Measurements from ENCODE around the gene PLAAT2. TPM values are rescaled to one million over a fixed set of nuclear protein-coding genes. Genes with fewer than 3 reads are reported as not detected.

PLAAT2 gene
- total and polyA plus RNA-seq, 3 donors from 2014 or later: 0.43 to 1.2 (median 0.66) TPM

GRCh38 chr11:63505857-63506528, 57.2 kb downstream of the PLAAT2 start, which contains the start of gene LGALS12:
TSS of gene LGALS12 (plus strand) at chr11:63506084. CDS start at chr11:63506459, 375 bp downstream.
- Histone ChIP-seq H3K9me3 (no peaks in the 10 kb centered on the region), H3K27me3 (no peaks in the 10 kb centered on the region), H3K4me1 (peaks cover 15% of the 10 kb centered on the region), H3K36me3 (ENCODE audit: low read depth, missing control alignments) (no peaks in the 10 kb centered on the region), H3K4me3 (no peak within 1 kb of the TSS), H3K27ac (no peak within 1 kb of the TSS)
- whole genome bisulfite sequencing, 2 donors: 72 to 82% methylated on average over 8 to 15 of the region's 15 CpGs
- intact Hi-C loops (cut with DNase I; ENCODE audit: low total_unique reads): no loop called here
- TF ChIP-seq POLR2A (IDR thresholded peaks at IDR 0.05): no peak
- no peak for TF ChIP-seq CTCF (IDR thresholded peaks at IDR 0.05)
- DNase-seq: no peak

- Histone ChIP-seq H3K4me3 (no peak overlapping the region), H3K9me3 (no peaks in the 10 kb centered on the region), H3K4me1 (peaks cover 8% of the 10 kb centered on the region), H3K27ac (no peak overlapping the region), H3K27me3 (no peaks in the 10 kb centered on the region), H3K36me3 (ENCODE audit: low read depth, missing control alignments) (no peaks in the 10 kb centered on the region)
- DNase-seq: no peak
- WGBS, 2 donors: 64 to 74% methylated on average over 4 of the region's 4 CpGs
- intact Hi-C loops (cut with DNase I; ENCODE audit: low total_unique reads): no loop called here
- TF ChIP-seq CTCF (IDR thresholded peaks at IDR 0.05): no peak
- no peak for TF ChIP-seq POLR2A (IDR thresholded peaks at IDR 0.05)
These were observed 58.1 kb downstream of the PLAAT2 start for GRCh38 chr11:63504933-63505586.

GRCh38 chr11:63504054-63504453, 59.1 kb downstream of the PLAAT2 start:
- WGBS, 2 donors: 90 to 92% methylated on average over 1 of the region's 1 CpG
- Histone ChIP-seq H3K4me1 (peaks cover 8% of the 10 kb centered on the region), H3K27me3 (no peaks in the 10 kb centered on the region), H3K4me3 (no peak overlapping the region), H3K36me3 (ENCODE audit: low read depth, missing control alignments) (no peaks in the 10 kb centered on the region), H3K9me3 (no peaks in the 10 kb centered on the region), H3K27ac (no peak overlapping the region)
- DNase-seq: no peak
- intact Hi-C loops (cut with DNase I; ENCODE audit: low total_unique reads): no loop called here
- TF ChIP-seq POLR2A (IDR thresholded peaks at IDR 0.05) (no peak), CTCF (IDR thresholded peaks at IDR 0.05) (no peak)

GRCh38 chr11:63503492-63503891, 59.7 kb downstream of the PLAAT2 start:
- no peaks in the 10 kb centered on the region for H3K27me3 ChIP-seq
- no peaks in the 10 kb centered on the region for H3K36me3 ChIP-seq (ENCODE audit: low read depth, missing control alignments)
- 72 to 85% methylated on average over 6 of the region's 6 CpGs for WGBS, 2 donors
- no peak overlapping the region for H3K27ac ChIP-seq
- no peak for DNase-seq
- peaks cover 8% of the 10 kb centered on the region for H3K4me1 ChIP-seq
- intact Hi-C loops (cut with DNase I; ENCODE audit: low total_unique reads): no loop called here
- H3K9me3 ChIP-seq: no peaks in the 10 kb centered on the region
- H3K4me3 ChIP-seq: no peak overlapping the region
- TF ChIP-seq POLR2A (IDR thresholded peaks at IDR 0.05) (no peak), CTCF (IDR thresholded peaks at IDR 0.05) (no peak)

Other genes starting within 250 kb of the PLAAT2 start
- not detected for gene SLC22A9, start 193.6 kb downstream of the PLAAT2 start, total RNA-seq
- gene SLC22A9, start 193.6 kb downstream of the PLAAT2 start, polyA plus RNA-seq (ENCODE audit: insufficient read depth, low read depth, low replicate concordance): not detected
- gene PLAAT5, start 72.2 kb downstream of the PLAAT2 start, total RNA-seq: 10 to 100 TPM; 60.6 to 92.8 TPM
- gene PLAAT5, start 72.2 kb downstream of the PLAAT2 start, polyA plus RNA-seq (ENCODE audit: insufficient read depth, low read depth, low replicate concordance): 148 TPM
- gene LGALS12, start 57.3 kb downstream of the PLAAT2 start, total RNA-seq: under 1 TPM in 1 of 2 donors, not detected in 1; 0.37 TPM
- gene LGALS12, start 57.3 kb downstream of the PLAAT2 start, polyA plus RNA-seq (ENCODE audit: insufficient read depth, low read depth, low replicate concordance): not detected
- gene PLAAT4, start 26.6 kb downstream of the PLAAT2 start, total RNA-seq: 10 to 100 TPM in 1 of 2 donors, 1 to 10 TPM in 1; 9.8 to 14.2 TPM
- gene PLAAT4, start 26.6 kb downstream of the PLAAT2 start, polyA plus RNA-seq (ENCODE audit: insufficient read depth, low read depth, low replicate concordance): 35.0 TPM
- gene PLAAT3, start 51.1 kb upstream of the PLAAT2 start, total RNA-seq: 100 to 1,000 TPM; 136 to 147 TPM
- 301 TPM for gene PLAAT3, start 51.1 kb upstream of the PLAAT2 start, polyA plus RNA-seq (ENCODE audit: insufficient read depth, low read depth, low replicate concordance)
- 10 to 100 TPM; 51.1 to 63.9 TPM for gene ATL3, start 108.0 kb upstream of the PLAAT2 start, total RNA-seq
- 66.4 TPM for gene ATL3, start 108.0 kb upstream of the PLAAT2 start, polyA plus RNA-seq (ENCODE audit: insufficient read depth, low read depth, low replicate concordance)
- 10 to 100 TPM; 75.6 to 81.6 TPM for gene RTN3, start 118.1 kb upstream of the PLAAT2 start, total RNA-seq
- gene RTN3, start 118.1 kb upstream of the PLAAT2 start, polyA plus RNA-seq (ENCODE audit: insufficient read depth, low read depth, low replicate concordance): 103 TPM
- 10 to 100 TPM; 19.5 to 31.0 TPM for gene ZFTA, start 205.4 kb upstream of the PLAAT2 start, total RNA-seq
- gene ZFTA, start 205.4 kb upstream of the PLAAT2 start, polyA plus RNA-seq (ENCODE audit: insufficient read depth, low read depth, low replicate concordance): 12.0 TPM